GM19035 (cell line): Measurements from ENCODE around the gene SRGAP2C.
"Not testable (repeated sequence)": the region's sequence is repeated elsewhere in the genome, so short reads cannot be mapped to it uniquely, and the experiment has no call there.

Source experiments
- ATAC-seq: cut with Tn5 transposase; IDR thresholded peaks from one replicate; pipeline ENCODE4 v1.9.1; 2021; ENCODE audit not compliant: unreplicated experiment

SRGAP2C gene

GRCh38 chr1:121413821-121414220 lies 229.0 kb downstream of the SRGAP2C start:
- ATAC-seq, result no peak

- ATAC-seq, result no peak
These were observed 230.1 kb downstream of the SRGAP2C start for GRCh38 chr1:121414905-121415304.

- ATAC-seq, result no peak
These were observed 232.6 kb downstream of the SRGAP2C start for GRCh38 chr1:121417325-121417923.

GRCh38 chr1:121418369-121419049 lies 233.7 kb downstream of the SRGAP2C start:
- no peak for ATAC-seq

GRCh38 chr1:121419050-121419615 lies 234.4 kb downstream of the SRGAP2C start:
- ATAC-seq, result not testable (repeated sequence)

GRCh38 chr1:121421490-121421889 lies 236.7 kb downstream of the SRGAP2C start:
- not testable (repeated sequence) for ATAC-seq

- not testable (repeated sequence) for ATAC-seq
These were observed 239.2 kb downstream of the SRGAP2C start for GRCh38 chr1:121423956-121424355.

- ATAC-seq, result not testable (repeated sequence)
These were observed 248.7 kb downstream of the SRGAP2C start for GRCh38 chr1:121433517-121433916.

- not testable (repeated sequence) for ATAC-seq
These were observed 254.1 kb downstream of the SRGAP2C start for GRCh38 chr1:121438862-121439261.

- ATAC-seq, result no peak
These were observed 256.2 kb downstream of the SRGAP2C start for GRCh38 chr1:121440993-121441392.
